NCI-H226 (cell line): ENCODE data around the gene PRR35.

ENCODE experiments used
- DNase-seq: peaks from one replicate; pipeline ENCODE4 v3.0.0-alpha.2; 2015

PRR35 gene

GRCh38 chr16:565419-566330 lies 5.5 kb downstream of the PRR35 start:
- peak; percentile 55 for DNase-seq

DNA sequence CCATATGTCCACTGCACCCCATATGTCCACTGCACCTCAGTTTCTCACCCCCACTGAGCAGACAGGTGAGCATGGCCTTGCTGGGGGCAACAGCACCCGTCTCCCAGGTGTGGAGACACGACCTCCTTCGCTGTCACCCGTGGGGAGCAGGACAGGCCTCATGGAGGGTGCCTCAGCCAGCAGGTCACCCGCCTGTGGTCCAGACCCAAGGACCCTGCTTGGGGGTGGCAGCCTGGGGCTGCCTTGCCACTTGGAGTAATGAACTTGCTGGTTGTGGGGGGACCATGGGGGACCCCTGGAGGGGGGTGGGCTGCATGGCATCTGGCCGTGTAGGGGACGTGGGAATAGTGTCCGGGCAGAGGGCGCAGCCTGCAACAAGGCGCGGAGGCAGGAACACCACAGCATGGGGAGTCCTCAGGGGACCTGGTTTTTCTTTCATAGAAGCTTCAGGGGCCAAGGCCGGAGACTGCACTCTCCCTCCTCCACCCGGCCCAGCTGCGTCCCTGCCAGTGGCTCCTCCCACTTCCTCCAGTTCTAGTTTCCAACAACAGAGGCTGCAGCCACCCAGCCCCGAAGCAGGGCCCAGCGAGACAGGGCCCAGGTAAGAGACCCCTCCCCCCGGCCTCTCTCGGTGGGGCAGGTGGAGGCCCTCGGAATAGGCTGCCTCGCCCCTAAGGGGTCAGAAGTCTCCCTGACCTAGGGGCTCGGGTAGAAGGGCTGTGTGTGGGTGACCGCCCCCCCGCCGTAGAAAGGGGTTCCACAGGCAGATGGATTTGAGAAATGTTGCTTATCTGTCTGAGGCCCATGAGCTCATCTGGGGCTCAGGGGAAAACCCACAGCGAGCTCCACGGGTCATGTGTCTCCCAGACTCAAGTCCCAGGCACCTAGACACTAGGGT lies 6.5 kb downstream of the PRR35 start, which contains the start of gene NHLRC4:
Gene NHLRC4 (plus strand): TSS at position 531 of the 898 bp plus-strand sequence. CDS start 1,043 bp downstream, outside the sequence.
- DNase-seq = peak; percentile 59

- DNase-seq = no peak
Observed at GRCh38 chr16:567373-568256, 7.4 kb downstream of the PRR35 start.

- DNase-seq = peak; percentile 43
Observed at GRCh38 chr16:568401-569258, 8.4 kb downstream of the PRR35 start.

DNA sequence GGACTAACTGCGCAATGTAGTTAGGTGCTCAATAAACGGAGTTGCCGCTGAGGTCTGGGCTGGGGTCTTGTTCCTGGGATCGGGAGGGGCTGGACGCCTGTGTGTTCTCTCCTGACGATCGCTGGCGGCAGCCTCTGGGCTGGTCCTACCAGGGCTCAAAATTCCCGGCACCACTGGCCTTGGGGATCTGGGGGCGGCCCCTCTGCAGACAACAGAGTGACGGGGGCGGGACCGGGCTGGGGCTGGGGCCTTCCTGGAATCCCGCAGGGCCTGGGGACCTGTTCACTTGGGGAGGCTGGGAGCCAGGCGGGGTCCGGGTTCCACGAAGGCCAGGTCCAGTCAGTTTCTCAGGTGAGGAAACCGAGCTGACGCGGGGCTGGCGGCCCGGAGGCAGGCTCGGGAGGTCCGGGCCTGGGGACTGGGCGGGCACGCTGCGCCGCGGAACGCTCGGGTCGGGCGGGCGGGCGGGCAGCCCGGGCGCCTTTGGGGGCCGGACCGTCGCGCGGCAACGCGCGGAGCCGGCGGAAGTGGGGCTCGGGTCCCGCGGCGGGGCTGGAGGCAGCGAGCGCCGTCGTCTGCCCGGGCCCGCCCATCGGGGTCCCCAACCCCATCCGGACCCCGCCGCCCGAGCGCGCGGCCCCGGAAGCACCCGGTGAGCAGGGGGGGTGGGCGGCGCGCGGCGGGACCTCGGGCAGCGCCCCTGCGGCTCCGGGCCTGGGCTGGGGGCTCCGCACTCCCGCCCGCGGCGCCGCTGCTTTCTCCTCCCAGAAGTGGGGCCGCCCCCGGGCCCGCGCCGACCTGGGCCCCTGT lies 9.5 kb downstream of the PRR35 start, which contains the start of gene PIGQ:
Gene PIGQ (plus strand): TSS at position 524 of the 810 bp plus-strand sequence. CDS start 4,107 bp downstream, outside the sequence.
- DNase-seq = peak; percentile 34

GRCh38 chr16:572865-573650 lies 12.9 kb downstream of the PRR35 start:
- DNase-seq = no peak

- no peak for DNase-seq
Observed at GRCh38 chr16:574021-574760, 14.0 kb downstream of the PRR35 start.

GRCh38 chr16:575354-576196 lies 15.4 kb downstream of the PRR35 start:
- DNase-seq = no peak

GRCh38 chr16:576197-576822 lies 16.1 kb downstream of the PRR35 start:
- no peak for DNase-seq

DNA sequence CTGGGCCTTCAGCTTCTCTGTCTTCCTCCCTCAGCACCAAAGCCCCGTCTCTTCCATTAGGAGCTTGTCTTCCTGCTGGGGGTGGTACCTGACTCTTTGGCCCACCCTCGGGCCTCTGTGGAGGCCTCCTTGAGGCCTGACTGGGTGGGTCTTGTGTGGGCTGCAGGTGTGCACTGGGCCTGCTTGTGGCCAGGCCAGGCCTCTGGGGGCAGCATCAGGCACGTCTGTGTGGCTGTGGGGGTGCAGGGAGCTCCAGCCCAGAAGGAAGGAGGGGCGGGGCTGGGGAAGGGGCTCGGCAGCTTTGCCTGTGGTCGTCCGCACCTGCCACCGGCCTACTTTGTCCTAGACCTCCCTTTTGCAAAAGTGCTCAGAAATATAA lies 16.6 kb downstream of the PRR35 start:
- DNase-seq = no peak

DNA sequence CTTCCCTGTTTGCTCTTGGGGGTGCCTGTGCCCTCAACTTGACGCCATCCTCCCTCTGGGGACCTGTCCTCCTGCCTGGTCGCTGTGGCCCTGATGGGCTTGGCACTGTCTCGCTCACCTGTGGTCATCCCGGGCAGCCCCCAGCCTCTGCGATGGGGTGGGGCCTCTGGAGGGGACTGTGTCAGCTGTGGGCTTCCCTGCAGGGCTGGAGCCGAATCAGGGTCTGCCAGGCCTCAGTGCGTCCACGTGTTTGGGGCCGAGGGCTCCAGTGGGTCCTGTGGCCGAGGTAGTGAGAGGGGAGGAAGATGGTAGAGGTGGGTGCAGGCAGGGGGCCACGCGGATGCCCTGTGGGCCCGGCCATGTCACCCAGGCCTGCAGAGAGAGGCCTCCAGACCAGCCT lies 17.6 kb downstream of the PRR35 start:
- DNase-seq = no peak

GRCh38 chr16:578232-578869 lies 18.2 kb downstream of the PRR35 start:
- no peak for DNase-seq

DNA sequence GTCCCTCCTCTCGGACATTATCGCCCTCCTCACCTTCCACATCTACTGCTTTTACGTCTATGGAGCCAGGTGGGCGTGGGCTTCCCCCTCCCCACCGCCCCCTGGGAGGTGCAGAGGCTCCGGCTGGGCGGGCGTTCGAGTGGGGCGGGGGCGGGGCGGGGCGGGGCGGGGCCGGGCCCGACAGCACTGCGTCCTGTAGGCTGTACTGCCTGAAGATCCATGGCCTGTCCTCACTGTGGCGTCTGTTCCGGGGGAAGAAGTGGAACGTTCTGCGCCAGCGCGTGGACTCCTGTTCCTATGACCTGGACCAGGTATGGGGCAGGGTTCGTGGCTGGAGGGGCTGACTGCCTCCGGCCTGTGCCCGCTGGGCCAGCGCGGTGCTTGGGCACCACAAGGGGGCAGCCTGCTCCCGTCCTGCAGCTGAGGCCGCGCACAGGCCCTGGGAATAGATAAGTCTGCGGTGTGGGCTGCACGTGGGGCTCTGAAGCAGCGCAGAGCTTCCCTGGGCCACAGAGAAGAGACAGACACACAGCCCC lies 18.7 kb downstream of the PRR35 start:
- DNase-seq = no peak

DNA sequence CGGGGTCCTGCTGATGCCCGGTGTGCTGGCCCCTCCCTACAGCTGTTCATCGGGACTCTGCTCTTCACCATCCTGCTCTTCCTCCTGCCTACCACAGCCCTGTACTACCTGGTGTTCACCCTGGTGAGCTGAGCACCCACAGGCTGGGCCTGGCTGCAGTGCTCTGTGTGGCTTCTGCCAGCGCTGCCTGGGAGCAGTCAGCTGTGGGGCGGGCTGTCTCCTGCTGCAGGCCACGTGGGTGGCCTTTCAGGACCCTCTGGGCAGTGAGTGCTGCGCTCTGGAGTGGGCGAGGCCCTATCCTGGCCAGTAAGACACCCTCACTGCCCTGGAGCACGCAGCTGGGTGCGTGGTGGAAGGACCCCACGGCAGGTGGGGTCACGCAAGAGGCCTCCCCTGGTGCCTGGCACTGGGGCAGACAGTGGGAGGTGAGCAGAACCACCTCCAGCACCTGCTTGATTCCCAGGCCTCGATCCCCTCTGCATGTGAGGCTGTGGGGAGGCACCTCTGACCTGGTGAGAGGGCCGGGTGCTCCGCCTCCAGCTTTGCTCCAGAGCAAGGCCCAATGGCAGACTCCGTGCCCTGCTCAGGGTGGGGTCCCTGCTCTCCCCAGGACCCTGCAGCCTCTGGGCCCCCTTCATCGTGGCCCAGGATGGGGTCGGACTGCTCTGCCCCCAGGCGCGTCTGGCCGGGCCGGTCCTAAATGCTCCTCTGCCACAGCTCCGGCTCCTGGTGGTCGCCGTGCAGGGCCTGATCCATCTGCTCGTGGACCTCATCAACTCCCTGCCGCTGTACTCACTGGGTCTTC lies 20.1 kb downstream of the PRR35 start:
- no peak for DNase-seq

DNA sequence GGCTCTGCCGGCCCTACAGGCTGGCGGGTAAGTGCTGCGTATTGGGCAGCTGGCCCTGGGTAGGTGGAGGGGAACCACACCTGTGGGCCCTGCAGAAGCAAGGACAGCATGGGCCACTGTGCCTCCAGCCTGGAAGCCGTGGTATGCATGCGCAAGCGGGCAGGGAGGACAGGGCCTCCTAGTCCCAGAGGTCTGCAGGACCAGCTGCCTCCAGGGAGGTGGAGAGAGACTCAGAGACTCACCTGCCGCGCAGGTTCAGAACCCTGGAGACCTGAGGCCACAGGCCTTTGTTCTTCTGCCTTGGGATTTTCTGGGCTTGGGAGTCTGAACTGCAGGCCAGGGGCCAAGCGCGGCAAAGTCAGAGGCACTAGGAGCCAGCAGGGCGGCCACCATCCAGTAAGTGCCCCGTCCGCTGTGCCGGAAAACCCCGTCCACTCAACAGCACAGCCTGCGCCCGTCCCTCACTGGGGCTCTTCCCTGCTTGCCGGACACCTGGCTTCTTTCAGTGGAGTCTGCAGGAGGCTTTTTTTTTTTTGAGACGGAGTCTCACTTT lies 20.8 kb downstream of the PRR35 start:
- DNase-seq = no peak
